Prostate gland (tissue), 2 donors: Measurements from ENCODE around the gene F2R.

Source experiments
- CTCF ChIP-seq, 4 experiments: fragments of 200-600 bp in 2 of 4; fragments of 450-650 bp in 2 of 4; sonication (generic) in 2 of 4; IDR thresholded peaks; 1 replicate in 3 of 4; 2 replicates in 1 of 4; pipeline ENCODE4 v1.5.1; 2016 to 2019; ENCODE audit warnings: antibody characterized with exemption in 4 of 4, mild to moderate bottlenecking in 2 of 4, moderate library complexity in 2 of 4
- POLR2A ChIP-seq: fragments of 450-650 bp; IDR thresholded peaks from one replicate; pipeline ENCODE4 v1.6.1; 2016; ENCODE audit warnings: antibody characterized with exemption, mild to moderate bottlenecking
- POLR2AphosphoS5 ChIP-seq: sonication (generic); formaldehyde crosslinking; IDR thresholded peaks from one replicate; pipeline ENCODE4 v1.6.1; 2017; ENCODE audit warnings: antibody characterized with exemption

- TF ChIP-seq POLR2AphosphoS5 (no peak), CTCF (IDR thresholded peaks at IDR 0.05) (no peak), POLR2A (no peak)
Observed at GRCh38 chr5:76669245-76669644, 46.7 kb upstream of the F2R start.
